GM12801 (cell line): ENCODE data around the gene CCNB1.

Source experiments
- CTCF ChIP-seq: IDR thresholded peaks from one replicate; pipeline ENCODE4 v1.5.1; 2011; ENCODE audit warnings: control low read depth; ENCODE audit not compliant: insufficient read length; ENCODE audit errors: extremely low read depth

The CCNB1 gene

GRCh38 chr5:69140827-69141226, 26.1 kb upstream of the CCNB1 start:
- TF ChIP-seq CTCF = no peak

GRCh38 chr5:69148981-69149675, 17.8 kb upstream of the CCNB1 start:
- TF ChIP-seq CTCF = no peak

- TF ChIP-seq CTCF = no peak
Measured at GRCh38 chr5:69149676-69150010, 17.3 kb upstream of the CCNB1 start.

GRCh38 chr5:69152731-69153130, 14.2 kb upstream of the CCNB1 start:
- no peak for TF ChIP-seq CTCF

GRCh38 chr5:69156456-69156855, 10.5 kb upstream of the CCNB1 start:
- no peak for TF ChIP-seq CTCF

- no peak for TF ChIP-seq CTCF
Measured at GRCh38 chr5:69158039-69158438, 8.9 kb upstream of the CCNB1 start.

- no peak for TF ChIP-seq CTCF
Measured at GRCh38 chr5:69160651-69161050, 6.3 kb upstream of the CCNB1 start.

GRCh38 chr5:69167493-69167855, 524 bp downstream of the CCNB1 start:
- no peak for TF ChIP-seq CTCF
